SK-N-SH (cell line): Measurements from ENCODE around the gene FSIP1. TPM values are rescaled to one million over a fixed set of nuclear protein-coding genes. Genes with fewer than 3 reads are reported as not detected.

Experiments used
- CTCF ChIA-PET: fragments of 300-600, 350-600 bp; formaldehyde crosslinking; extraction: SDS; loops from one replicate; lab custom pipeline; 2021; lab: Yijun Ruan, JAX
- POLR2A ChIA-PET: fragments of 350-600 bp; sonication (Branson Sonifier 250); formaldehyde crosslinking; extraction: SDS; loops from one replicate; lab custom pipeline; 2020; ENCODE audit warnings: antibody characterized with exemption, inconsistent platforms; lab: Yijun Ruan, JAX
- DNase-seq: peaks from one replicate; pipeline ENCODE4 v3.0.0; 2012
- H2AFZ ChIP-seq: fragments of 200-600 bp; sonication (generic); 2 replicates; pipeline ENCODE4 v1.8.1; 2016; ENCODE audit warnings: antibody characterized with exemption, mild to moderate bottlenecking, low read depth
- H3F3A ChIP-seq: fragments of 200-600 bp; sonication (generic); replicated peaks from 2 replicates; pipeline ENCODE3; 2016; ENCODE audit warnings: antibody characterized with exemption, mild to moderate bottlenecking; ENCODE audit not compliant: insufficient read depth
- H3K27ac ChIP-seq, 2 experiments: fragments of 200-500 bp in 1 of 2; fragments of 200-600 bp in 1 of 2; sonication (Bioruptor generic) in 1 of 2; sonication (generic), shearing (Covaris generic) in 1 of 2; 2 replicates each; pipeline versions ENCODE4 v1.5.1 to v1.6.1; 2014 to 2016; ENCODE audit warnings: low read depth in 2 of 2, inconsistent platforms in 1 of 2, low read length in 1 of 2, mild to moderate bottlenecking in 1 of 2, mixed read lengths in 1 of 2
- H3K27me3 ChIP-seq: fragments of 200-600 bp; sonication (generic), shearing (Covaris generic); 2 replicates; pipeline ENCODE4 v1.6.1; 2016; ENCODE audit warnings: mixed run types; ENCODE audit not compliant: insufficient read depth
- H3K36me3 ChIP-seq, 2 experiments: fragments of 200-500 bp in 1 of 2; fragments of 200-600 bp in 1 of 2; sonication (Bioruptor generic) in 1 of 2; sonication (generic) in 1 of 2; replicated peaks in 1 of 2; 2 replicates each; pipeline versions ENCODE3 to v1.5.1; 2014 to 2016; ENCODE audit warnings: low read length in 1 of 2, mild to moderate bottlenecking in 1 of 2; ENCODE audit not compliant: insufficient read depth in 2 of 2, control insufficient read depth in 1 of 2
- H3K4me1 ChIP-seq, 2 experiments: fragments of 200-500 bp in 1 of 2; fragments of 200-600 bp in 1 of 2; sonication (Bioruptor generic) in 1 of 2; sonication (generic), shearing (Covaris generic) in 1 of 2; 2 replicates each; pipeline versions ENCODE4 v1.5.1 to v1.6.1; 2014 to 2016; ENCODE audit warnings: low read depth in 1 of 2, low read length in 1 of 2, mixed run types in 1 of 2; ENCODE audit not compliant: insufficient read depth in 2 of 2, control insufficient read depth in 1 of 2
- H3K4me2 ChIP-seq: fragments of 200-600 bp; sonication (generic), shearing (Covaris generic); 2 replicates; pipeline ENCODE4 v1.6.1; 2017; ENCODE audit warnings: mixed run types
- H3K4me3 ChIP-seq, 2 experiments: fragments of 200-500 bp in 1 of 2; fragments of 200-600 bp in 1 of 2; sonication (Bioruptor generic) in 1 of 2; sonication (generic), shearing (Covaris generic) in 1 of 2; 2 replicates each; pipeline versions ENCODE4 v1.5.1 to v1.8.1; 2014 to 2016; ENCODE audit warnings: low read depth in 2 of 2, inconsistent platforms in 1 of 2, low read length in 1 of 2, mild to moderate bottlenecking in 1 of 2, mixed read lengths in 1 of 2, moderate library complexity in 1 of 2
- H3K79me2 ChIP-seq: fragments of 200-600 bp; sonication (generic); 2 replicates; pipeline ENCODE4 v1.8.1; 2017; ENCODE audit warnings: mild to moderate bottlenecking; ENCODE audit not compliant: insufficient read depth
- H3K9ac ChIP-seq: fragments of 200-600 bp; sonication (generic); 2 replicates; pipeline ENCODE4 v1.6.1; 2017; ENCODE audit warnings: mixed run types
- H3K9me2 ChIP-seq: fragments of 200-600 bp; sonication (generic); 2 replicates; pipeline ENCODE4 v1.6.1; 2017; ENCODE audit warnings: mixed run types
- H3K9me3 ChIP-seq: fragments of 200-600 bp; sonication (generic); 2 replicates; pipeline ENCODE4 v1.6.1; 2017; ENCODE audit warnings: mixed run types, mild to moderate bottlenecking, moderate library complexity
- H4K20me1 ChIP-seq: fragments of 200-600 bp; sonication (generic); 2 replicates; pipeline ENCODE4 v1.6.1; 2017; ENCODE audit warnings: mild to moderate bottlenecking, mixed run types; ENCODE audit not compliant: insufficient read depth
- CHD2 ChIP-seq: fragments of 150-350 bp; IDR thresholded peaks from 2 replicates; pipeline ENCODE4 v1.6.1; 2018; ENCODE audit warnings: low read length; ENCODE audit not compliant: partially characterized antibody
- CTCF ChIP-seq: fragments of 200-600 bp; sonication (generic); IDR thresholded peaks from 2 replicates; pipeline ENCODE4 v1.6.1; 2017; ENCODE audit warnings: antibody characterized with exemption, mild to moderate bottlenecking, moderate library complexity
- EZH2phosphoT487 ChIP-seq: fragments of 200-600 bp; sonication (generic); IDR thresholded peaks from 2 replicates; pipeline ENCODE4 v1.6.1; 2017; ENCODE audit warnings: low read depth, mixed run types, mild to moderate bottlenecking, antibody characterized with exemption, moderate library complexity, borderline replicate concordance
- FOXM1 ChIP-seq: IDR thresholded peaks from 2 replicates; pipeline ENCODE4 v1.4.0; 2012; ENCODE audit warnings: low read depth, mild to moderate bottlenecking
- GABPA ChIP-seq: IDR thresholded peaks from 2 replicates; pipeline ENCODE4 v1.4.0; 2012; ENCODE audit warnings: low read depth, mild to moderate bottlenecking
- JUND ChIP-seq: IDR thresholded peaks from 2 replicates; pipeline ENCODE4 v1.4.0; 2012
- MAX ChIP-seq: IDR thresholded peaks from 2 replicates; pipeline ENCODE4 v1.4.0; 2012; ENCODE audit warnings: low read depth
- MEF2A ChIP-seq: IDR thresholded peaks from 2 replicates; pipeline ENCODE4 v1.4.0; 2012; ENCODE audit warnings: low read depth, borderline replicate concordance
- NFIC ChIP-seq: IDR thresholded peaks from 2 replicates; pipeline ENCODE4 v1.4.0; 2012; ENCODE audit warnings: borderline replicate concordance
- POLR2AphosphoS5 ChIP-seq: IDR thresholded peaks from 2 replicates; pipeline ENCODE4 v1.6.1; 2012; ENCODE audit warnings: low read depth, low read length
- RAD21 ChIP-seq: IDR thresholded peaks from 2 replicates; pipeline ENCODE4 v1.6.1; 2012; ENCODE audit warnings: mild to moderate bottlenecking, low read length
- RCOR1 ChIP-seq: fragments of 150-350 bp; IDR thresholded peaks from 2 replicates; pipeline ENCODE4 v1.6.1; 2017; ENCODE audit warnings: antibody characterized with exemption, low read length
- RFX5 ChIP-seq: IDR thresholded peaks from 2 replicates; pipeline ENCODE4 v1.6.1; 2012; ENCODE audit warnings: mild to moderate bottlenecking, improper control_type of control experiment, low read length
- RXRA ChIP-seq: IDR thresholded peaks from 2 replicates; pipeline ENCODE4 v1.4.0; 2012; ENCODE audit warnings: low read depth, mild to moderate bottlenecking, borderline replicate concordance
- TAF1 ChIP-seq: IDR thresholded peaks from 2 replicates; pipeline ENCODE4 v1.6.1; 2012; ENCODE audit warnings: low read depth, mild to moderate bottlenecking, low read length, moderate library complexity, borderline replicate concordance
- TCF12 ChIP-seq: IDR thresholded peaks from 2 replicates; pipeline ENCODE4 v1.4.0; 2012
- TEAD4 ChIP-seq: IDR thresholded peaks from 2 replicates; pipeline ENCODE4 v1.4.0; 2012; ENCODE audit warnings: mild to moderate bottlenecking, borderline replicate concordance; ENCODE audit not compliant: insufficient read depth
- USF1 ChIP-seq: IDR thresholded peaks from 2 replicates; pipeline ENCODE4 v1.4.0; 2012; ENCODE audit warnings: low read depth, borderline replicate concordance
- YY1 ChIP-seq: IDR thresholded peaks from 2 replicates; pipeline ENCODE4 v1.4.0; 2012; ENCODE audit warnings: low read depth, mild to moderate bottlenecking
- WGBS: methylation state at CpG from one replicate; pipeline ENCODE4 v1.1.6; 2017; ENCODE audit warnings: low lambda C conversion rate; 5-methylcytosine and 5-hydroxymethylcytosine counted together
- polyA plus RNA-seq, 3 experiments: library from polyadenylated mRNA; depleted of rRNA; stranded (reverse); fragments of >200 nt; gene quantifications; 2 replicates each; pipeline ENCODE4 v1.2.3, GENCODE V29; 2012

The FSIP1 gene
- polyA plus RNA-seq, 1 of the 3 experiments (the other 2 are of a cell fraction), result 0.43 TPM

- Histone ChIP-seq H3K4me3 (no peak overlapping the region), H3K4me2 (no peak overlapping the region), H3K9me3 (no peaks in the 10 kb centered on the region), H2AFZ (no peak overlapping the region), H3K27me3 (no peaks in the 10 kb centered on the region), H4K20me1 (no peaks in the 10 kb centered on the region), H3F3A (peaks cover 12% of the 10 kb centered on the region), H3K79me2 (no peaks in the 10 kb centered on the region), H3K9me2 (no peaks in the 10 kb centered on the region), H3K9ac (no peak overlapping the region), H3K36me3 (no peaks in the 10 kb centered on the region), H3K4me1 (peaks cover 4 to 17% of the 10 kb centered on the region in 2 experiments), H3K27ac (no peak overlapping the region)
- WGBS, result 94% methylated on average over 2 of the region's 2 CpGs
- TF ChIP-seq JUND (no peak), GABPA (no peak), YY1 (no peak), USF1 (no peak), RXRA (no peak), POLR2AphosphoS5 (no peak), RFX5 (no peak)
- POLR2A ChIA-PET, result no interaction called here
- CTCF ChIA-PET, result interaction anchor here (0.5 to 2.2 kb wide), 4 partner anchors 10 to 955 kb away, joined by 3 to 7 read pairs (median 4); no protein-coding TSS in a partner anchor
- DNase-seq, result no peak
Measured at GRCh38 chr15:39669661-39670060, 113.0 kb downstream of the FSIP1 start.

- ChIA-PET CTCF (interaction anchor here (0.5 to 2.2 kb wide), 6 partner anchors 10 to 955 kb away, joined by 3 to 7 read pairs (median 4); no protein-coding TSS in a partner anchor), POLR2A (no interaction called here)
- Histone ChIP-seq H3K9me3 (no peaks in the 10 kb centered on the region), H3K4me2 (no peak overlapping the region), H3F3A (peaks cover 12% of the 10 kb centered on the region), H3K27me3 (no peaks in the 10 kb centered on the region), H3K27ac (no peak overlapping the region), H3K4me1 (peaks cover 4 to 17% of the 10 kb centered on the region in 2 experiments), H3K4me3 (no peak overlapping the region), H3K36me3 (no peaks in the 10 kb centered on the region), H3K9me2 (no peaks in the 10 kb centered on the region), H4K20me1 (no peaks in the 10 kb centered on the region), H3K79me2 (no peaks in the 10 kb centered on the region), H2AFZ (no peak overlapping the region), H3K9ac (no peak overlapping the region)
- WGBS, result 40% methylated on average over 1 of the region's 1 CpG
- no peak for TF ChIP-seq POLR2AphosphoS5
- TF ChIP-seq FOXM1, result no peak
- TF ChIP-seq RCOR1, result no peak
- TF ChIP-seq MEF2A, result no peak
- TF ChIP-seq RAD21, result no peak
- TF ChIP-seq TEAD4, result no peak
- TF ChIP-seq EZH2phosphoT487, result no peak
- no peak for TF ChIP-seq TCF12
- TF ChIP-seq RFX5, result no peak
- no peak for TF ChIP-seq TAF1
- no peak for TF ChIP-seq NFIC
- no peak for TF ChIP-seq CHD2
- no peak for TF ChIP-seq MAX
- no peak for TF ChIP-seq YY1
- no peak for TF ChIP-seq CTCF
- DNase-seq, result no peak
Measured at GRCh38 chr15:39669241-39669640, 113.4 kb downstream of the FSIP1 start.
